Heart left ventricle (tissue), 13 donors: ENCODE results near the gene TAS1R2.

Experiments
- POLR2A ChIP-seq, 2 donors: fragments of 450-650 bp; IDR thresholded peaks; one replicate each; pipeline ENCODE4 v1.6.1; 2017; ENCODE audit warnings: antibody characterized with exemption in 2 of 2, mild to moderate bottlenecking in 2 of 2, moderate library complexity in 2 of 2
- TF ChIP-seq, protein P1 (sequence below), 12 donors: fragments of 200-600 bp; sonication (generic) in 4 of 12; IDR thresholded peaks; one replicate each; pipeline versions ENCODE4 v1.5.0 to v1.8.0; 2018 to 2022; ENCODE audit warnings: antibody characterized with exemption in 12 of 12, mild to moderate bottlenecking in 5 of 12
- donor health status: ischemic (EF 13 %, LVEDD 7.1; RV severe dilation, severe dysfunction).
- donor health status: DM: no; HTN: yes; CAD: no.
- donor health status: DM: no; HTN: no; CAD: no.
- donor health status: ischemic (EF 25% LVEDD 6.9; RV normal size, moderate dysfunction).
- donor health status: ischemic (EF 25% LVEDD 5.7; RV mildly dilated, moderate dysfunction).
- donor health status: ischemic (EF 35%, LVEDD 5.7; RV mildly dilated, moderate dysfunction).
- donor health status: nonischemic (EF 11% LVEDD 7.7; RV severe dilation, severe dysfunction).
- donor health status: DM: yes; HTN: yes; CAD: no.
- donor health status: PGD.
- donor health status: ischemic (EF 29% LVEDD 5.4; RV normal size, mild dysfunction).
- donor health status: nonischemic (EF 23%, LVEDD 6.1; RV moderate dilation, normal function).

DNA sequence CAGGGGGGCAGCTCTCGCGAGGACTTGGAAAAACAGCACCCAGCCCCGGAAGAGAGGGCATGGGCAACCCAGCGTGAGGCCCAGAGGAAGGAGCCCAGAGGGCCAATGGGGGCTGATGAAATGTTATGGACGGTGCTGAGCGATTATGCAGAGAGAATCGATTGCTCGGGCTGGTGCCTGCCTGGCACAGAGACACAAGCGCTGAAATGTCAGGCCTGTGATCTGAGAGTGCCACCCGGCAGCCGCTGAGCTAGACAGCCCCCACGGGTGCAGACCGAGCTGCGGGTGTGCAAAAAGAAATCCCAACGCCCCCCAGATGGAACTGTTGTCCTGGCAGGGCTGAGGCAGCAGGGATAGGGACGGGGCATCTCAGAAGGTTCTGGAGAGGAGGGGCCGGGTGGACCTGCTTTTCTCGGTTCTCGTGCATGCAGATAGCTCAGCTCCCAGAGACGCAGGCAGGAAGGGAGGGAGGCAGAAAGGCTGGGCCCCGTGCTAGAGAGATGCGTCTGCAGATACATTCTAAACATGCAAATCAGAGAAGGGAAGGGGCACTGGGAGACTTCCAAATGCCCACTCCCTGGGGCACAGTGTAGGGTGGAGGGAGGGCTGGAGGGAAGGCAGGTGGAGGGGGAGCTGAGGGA lies 41.5 kb downstream of the TAS1R2 start:
- TF ChIP-seq, protein P1, sequence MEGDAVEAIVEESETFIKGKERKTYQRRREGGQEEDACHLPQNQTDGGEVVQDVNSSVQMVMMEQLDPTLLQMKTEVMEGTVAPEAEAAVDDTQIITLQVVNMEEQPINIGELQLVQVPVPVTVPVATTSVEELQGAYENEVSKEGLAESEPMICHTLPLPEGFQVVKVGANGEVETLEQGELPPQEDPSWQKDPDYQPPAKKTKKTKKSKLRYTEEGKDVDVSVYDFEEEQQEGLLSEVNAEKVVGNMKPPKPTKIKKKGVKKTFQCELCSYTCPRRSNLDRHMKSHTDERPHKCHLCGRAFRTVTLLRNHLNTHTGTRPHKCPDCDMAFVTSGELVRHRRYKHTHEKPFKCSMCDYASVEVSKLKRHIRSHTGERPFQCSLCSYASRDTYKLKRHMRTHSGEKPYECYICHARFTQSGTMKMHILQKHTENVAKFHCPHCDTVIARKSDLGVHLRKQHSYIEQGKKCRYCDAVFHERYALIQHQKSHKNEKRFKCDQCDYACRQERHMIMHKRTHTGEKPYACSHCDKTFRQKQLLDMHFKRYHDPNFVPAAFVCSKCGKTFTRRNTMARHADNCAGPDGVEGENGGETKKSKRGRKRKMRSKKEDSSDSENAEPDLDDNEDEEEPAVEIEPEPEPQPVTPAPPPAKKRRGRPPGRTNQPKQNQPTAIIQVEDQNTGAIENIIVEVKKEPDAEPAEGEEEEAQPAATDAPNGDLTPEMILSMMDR (IDR thresholded peaks at IDR 0.05), result no peak
- TF ChIP-seq POLR2A (IDR thresholded peaks at IDR 0.05), result no peak
